A673 (cell line): ENCODE measurements around the gene GRB10. TPM values are rescaled to one million over a fixed set of nuclear protein-coding genes. Genes with fewer than 3 reads are reported as not detected.

ENCODE experiments used
- BruUV-seq: library from RNA; stranded (reverse); fragments of 400-500 nt; replicated peaks from 2 replicates; lab custom pipeline; 2021; lab: Mats Ljungman, UMichigan
- CTCF ChIA-PET: fragments of 300-600 bp; sonication (Branson Sonifier 250); formaldehyde crosslinking; loops from one replicate; lab custom pipeline; 2022; ENCODE audit warnings: antibody characterized with exemption; lab: Charles Lee
- POLR2A ChIA-PET: fragments of 300-600 bp; sonication (Branson Sonifier 250); formaldehyde crosslinking; loops from one replicate; lab custom pipeline; 2022; ENCODE audit warnings: antibody characterized with exemption; ENCODE audit not compliant: low non-redundant PET; lab: Charles Lee
- DNase-seq: peaks from one replicate; pipeline ENCODE4 v3.0.0-alpha.2; 2015; ENCODE audit warnings: low spot score
- H3K27ac ChIP-seq: fragments of 200-600 bp; sonication (generic); 2 replicates; pipeline ENCODE4 v1.5.1; 2016; ENCODE audit warnings: mixed run types, low read depth, mild to moderate bottlenecking, mixed read lengths, antibody characterized with exemption, low read length; ENCODE audit not compliant: poor library complexity, severe bottlenecking
- H3K27me3 ChIP-seq: fragments of 200-600 bp; sonication (generic); replicated peaks from 2 replicates; pipeline ENCODE4 v1.6.1; 2017; ENCODE audit warnings: mixed run types, low read depth, mild to moderate bottlenecking, mixed read lengths, antibody characterized with exemption, low read length; ENCODE audit not compliant: insufficient read depth, poor library complexity
- H3K36me3 ChIP-seq: fragments of 200-600 bp; sonication (generic); 2 replicates; pipeline ENCODE4 v1.6.1; 2016; ENCODE audit warnings: mixed run types, mild to moderate bottlenecking, mixed read lengths, antibody characterized with exemption, low read length; ENCODE audit not compliant: insufficient read depth, poor library complexity, severe bottlenecking
- H3K4me1 ChIP-seq: fragments of 200-600 bp; sonication (generic); 2 replicates; pipeline ENCODE4 v1.6.1; 2017; ENCODE audit warnings: mixed run types, mild to moderate bottlenecking, mixed read lengths, antibody characterized with exemption, low read length; ENCODE audit not compliant: insufficient read depth, poor library complexity, severe bottlenecking
- H3K4me3 ChIP-seq: fragments of 200-600 bp; sonication (generic); 2 replicates; pipeline ENCODE4 v1.5.1; 2016; ENCODE audit warnings: low read depth, mixed run types, mild to moderate bottlenecking, mixed read lengths, low read length; ENCODE audit not compliant: poor library complexity, severe bottlenecking
- H3K9me3 ChIP-seq: fragments of 200-600 bp; sonication (generic); 2 replicates; pipeline ENCODE4 v1.6.1; 2016; ENCODE audit warnings: mixed run types, low read depth, mild to moderate bottlenecking, mixed read lengths, antibody characterized with exemption, low read length; ENCODE audit not compliant: poor library complexity, severe bottlenecking
- CTCF ChIP-seq: fragments of 300-800, 200-600 bp; sonication (generic); conservative IDR thresholded peaks from 2 replicates; pipeline ENCODE4 v1.5.1; 2017; ENCODE audit warnings: low read depth, mild to moderate bottlenecking, antibody characterized with exemption, low read length, moderate library complexity, mixed read lengths
- EZH2 ChIP-seq: fragments of 200-600 bp; sonication (generic); IDR thresholded peaks from 2 replicates; pipeline ENCODE4 v1.6.1; 2017; ENCODE audit warnings: borderline replicate concordance, low read depth, mild to moderate bottlenecking, mixed read lengths, antibody characterized with exemption, low read length; ENCODE audit not compliant: poor library complexity, severe bottlenecking
- intact Hi-C: fragments of 100-400 bp; cut with micrococcal nuclease; formaldehyde crosslinking; loops from one replicate; pipeline ENCODE4 v1.10.0; 2022; ENCODE audit not compliant: unreplicated experiment
- total RNA-seq: library from RNA; stranded (reverse); gene quantifications from 2 replicates; pipeline ENCODE4 v1.2.3, GENCODE V29; 2021

Gene GRB10
- total RNA-seq, 1 experiment from 2014 or later = 0.41 TPM

- intact Hi-C loops = no loop called here
- H3K4me1 ChIP-seq = no peaks in the 10 kb centered on the region
- no peak overlapping the region for H3K4me3 ChIP-seq
- CTCF ChIA-PET = no interaction called here
- TF ChIP-seq CTCF (no peak), EZH2 (no peak)
- no TSS peak for BruUV-seq
- H3K27ac ChIP-seq = no peak overlapping the region
- no peaks in the 10 kb centered on the region for H3K36me3 ChIP-seq
- POLR2A ChIA-PET = no interaction called here
- no peaks in the 10 kb centered on the region for H3K27me3 ChIP-seq
- no peak for DNase-seq
- peaks cover 18% of the 10 kb centered on the region for H3K9me3 ChIP-seq
These were observed 607 bp upstream of the GRB10 start for GRCh38 chr7:50783303-50783702.

GRCh38 chr7:50781381-50782293 lies 1.1 kb downstream of the GRB10 start:
- H3K27ac ChIP-seq = no peak overlapping the region
- H3K36me3 ChIP-seq = no peaks in the 10 kb centered on the region
- CTCF ChIA-PET = no interaction called here
- intact Hi-C loops = no loop called here
- no peak overlapping the region for H3K4me3 ChIP-seq
- H3K9me3 ChIP-seq = peaks cover 11% of the 10 kb centered on the region
- BruUV-seq = no TSS peak
- H3K27me3 ChIP-seq = no peaks in the 10 kb centered on the region
- H3K4me1 ChIP-seq = no peaks in the 10 kb centered on the region
- DNase-seq = no peak
- TF ChIP-seq EZH2 = no peak
- POLR2A ChIA-PET = no interaction called here

- ChIA-PET CTCF (no interaction called here), POLR2A (no interaction called here)
- BruUV-seq = no TSS peak
- no peaks in the 10 kb centered on the region for H3K4me1 ChIP-seq
- H3K9me3 ChIP-seq = peaks cover 10% of the 10 kb centered on the region
- H3K4me3 ChIP-seq = no peak overlapping the region
- H3K27me3 ChIP-seq = no peaks in the 10 kb centered on the region
- H3K36me3 ChIP-seq = no peaks in the 10 kb centered on the region
- intact Hi-C loops = no loop called here
- H3K27ac ChIP-seq = no peak overlapping the region
- no peak for DNase-seq
- TF ChIP-seq EZH2 (no peak), CTCF (no peak)
These were observed 2.3 kb downstream of the GRB10 start for GRCh38 chr7:50780436-50780835.

GRCh38 chr7:50779427-50779826 lies 3.3 kb downstream of the GRB10 start:
- Histone ChIP-seq H3K27me3 (no peaks in the 10 kb centered on the region), H3K9me3 (peaks cover 10% of the 10 kb centered on the region), H3K36me3 (no peaks in the 10 kb centered on the region), H3K4me3 (no peak overlapping the region), H3K27ac (no peak overlapping the region), H3K4me1 (no peaks in the 10 kb centered on the region)
- DNase-seq = no peak
- POLR2A ChIA-PET = no interaction called here
- intact Hi-C loops = no loop called here
- no TSS peak for BruUV-seq
- CTCF ChIA-PET = no interaction called here
- TF ChIP-seq CTCF (no peak), EZH2 (no peak)
